Measurements from ENCODE around the gene ARL6IP4. TPM values are rescaled to one million over a fixed set of nuclear protein-coding genes. Genes with fewer than 3 reads are reported as not detected.
A peak's percentile ranks its signal among the peaks of the same experiment; 100 is the strongest.

The ARL6IP4 gene
- polyA plus RNA-seq, 3 donors = 152 to 268 (median 167) TPM

DNA sequence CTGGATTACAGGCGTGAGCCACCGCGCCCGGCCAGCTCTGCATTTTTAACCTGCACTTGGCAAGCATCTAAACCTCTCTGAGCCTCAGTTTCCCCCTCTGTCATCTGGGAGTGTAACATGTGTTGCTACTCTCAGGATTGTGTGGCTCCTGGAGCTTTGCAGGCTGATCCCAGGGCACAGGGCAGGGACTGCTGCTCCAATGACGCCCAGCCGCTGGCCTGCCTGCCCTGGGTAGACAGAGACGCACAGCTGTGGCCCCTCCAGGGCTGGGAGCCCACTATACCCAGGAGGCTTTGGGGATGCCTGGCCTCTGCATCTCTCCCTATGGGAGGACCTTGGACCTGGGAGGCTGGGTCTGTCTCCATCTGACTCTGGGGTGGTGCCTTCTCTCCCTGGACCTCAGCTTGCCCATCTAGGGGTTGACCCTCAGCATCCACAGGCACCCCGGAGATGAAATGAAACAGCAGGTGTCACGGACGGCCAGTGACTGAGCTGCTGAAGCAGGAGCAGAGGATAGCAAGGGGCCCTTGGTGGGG is 13.7 kb downstream of the ARL6IP4 start:
- no peaks in the 10 kb centered on the region for H3K36me3 ChIP-seq (replicated peaks in 1 of 2; ENCODE audit: control insufficient read depth in 1 of 2, insufficient read depth in 2 of 2, low read length in 2 of 2)
- TF ChIP-seq, protein P1, sequence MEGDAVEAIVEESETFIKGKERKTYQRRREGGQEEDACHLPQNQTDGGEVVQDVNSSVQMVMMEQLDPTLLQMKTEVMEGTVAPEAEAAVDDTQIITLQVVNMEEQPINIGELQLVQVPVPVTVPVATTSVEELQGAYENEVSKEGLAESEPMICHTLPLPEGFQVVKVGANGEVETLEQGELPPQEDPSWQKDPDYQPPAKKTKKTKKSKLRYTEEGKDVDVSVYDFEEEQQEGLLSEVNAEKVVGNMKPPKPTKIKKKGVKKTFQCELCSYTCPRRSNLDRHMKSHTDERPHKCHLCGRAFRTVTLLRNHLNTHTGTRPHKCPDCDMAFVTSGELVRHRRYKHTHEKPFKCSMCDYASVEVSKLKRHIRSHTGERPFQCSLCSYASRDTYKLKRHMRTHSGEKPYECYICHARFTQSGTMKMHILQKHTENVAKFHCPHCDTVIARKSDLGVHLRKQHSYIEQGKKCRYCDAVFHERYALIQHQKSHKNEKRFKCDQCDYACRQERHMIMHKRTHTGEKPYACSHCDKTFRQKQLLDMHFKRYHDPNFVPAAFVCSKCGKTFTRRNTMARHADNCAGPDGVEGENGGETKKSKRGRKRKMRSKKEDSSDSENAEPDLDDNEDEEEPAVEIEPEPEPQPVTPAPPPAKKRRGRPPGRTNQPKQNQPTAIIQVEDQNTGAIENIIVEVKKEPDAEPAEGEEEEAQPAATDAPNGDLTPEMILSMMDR (IDR thresholded peaks at IDR 0.05) = no peak
- H3K9me3 ChIP-seq (replicated peaks in 1 of 2; ENCODE audit: control insufficient read depth in 1 of 2, insufficient read depth in 1 of 2, low read length in 2 of 2) = no peaks in the 10 kb centered on the region
- no peaks in the 10 kb centered on the region for H4K20me1 ChIP-seq (ENCODE audit: insufficient read depth, low read length)
- H3K9ac ChIP-seq (ENCODE audit: insufficient read depth, low read length, poor library complexity, severe bottlenecking) = no peak overlapping the region
- H3K27ac Mint-ChIP-seq = no peak overlapping the region
- intact Hi-C loops (cut with micrococcal nuclease) = no loop called here
- no peaks in the 10 kb centered on the region for H3K27me3 ChIP-seq (ENCODE audit: control insufficient read depth in 2 of 2, insufficient read depth in 2 of 2, low read length in 2 of 2)
- no peak overlapping the region for H3K4me2 ChIP-seq (replicated peaks; ENCODE audit: extremely low read depth, low read length, poor library complexity, severe bottlenecking)
- H3K4me3 Mint-ChIP-seq = no peak overlapping the region
- H3K36me3 Mint-ChIP-seq = no peaks in the 10 kb centered on the region
- no peaks in the 10 kb centered on the region for H3K9me3 Mint-ChIP-seq
- H3K27ac ChIP-seq (ENCODE audit: low read depth in 1 of 2, low read length in 2 of 2) = no peak overlapping the region
- no peak overlapping the region for H3K4me3 ChIP-seq (replicated peaks in 1 of 3; ENCODE audit: low read depth in 2 of 3, low read length in 3 of 3)
- no peak for DNase-seq
- H3K4me1 Mint-ChIP-seq = no peaks in the 10 kb centered on the region
- no peak overlapping the region for H2AFZ ChIP-seq (ENCODE audit: insufficient read depth, low read depth, low read length, poor library complexity, severe bottlenecking)
- 97% methylated on average over 9 of the region's 10 CpGs for WGBS (ENCODE audit: insufficient coverage)
- peaks cover 0 to 2% (median 0%) of the 10 kb centered on the region in 3 donors for H3K27me3 Mint-ChIP-seq (ENCODE audit: low read depth in 3 of 3)
- H3K79me2 ChIP-seq (ENCODE audit: insufficient read depth, low read length) = no peaks in the 10 kb centered on the region
- no peaks in the 10 kb centered on the region for H3K4me1 ChIP-seq (ENCODE audit: control insufficient read depth in 1 of 2, insufficient read depth in 2 of 2, low read length in 2 of 2)

DNA sequence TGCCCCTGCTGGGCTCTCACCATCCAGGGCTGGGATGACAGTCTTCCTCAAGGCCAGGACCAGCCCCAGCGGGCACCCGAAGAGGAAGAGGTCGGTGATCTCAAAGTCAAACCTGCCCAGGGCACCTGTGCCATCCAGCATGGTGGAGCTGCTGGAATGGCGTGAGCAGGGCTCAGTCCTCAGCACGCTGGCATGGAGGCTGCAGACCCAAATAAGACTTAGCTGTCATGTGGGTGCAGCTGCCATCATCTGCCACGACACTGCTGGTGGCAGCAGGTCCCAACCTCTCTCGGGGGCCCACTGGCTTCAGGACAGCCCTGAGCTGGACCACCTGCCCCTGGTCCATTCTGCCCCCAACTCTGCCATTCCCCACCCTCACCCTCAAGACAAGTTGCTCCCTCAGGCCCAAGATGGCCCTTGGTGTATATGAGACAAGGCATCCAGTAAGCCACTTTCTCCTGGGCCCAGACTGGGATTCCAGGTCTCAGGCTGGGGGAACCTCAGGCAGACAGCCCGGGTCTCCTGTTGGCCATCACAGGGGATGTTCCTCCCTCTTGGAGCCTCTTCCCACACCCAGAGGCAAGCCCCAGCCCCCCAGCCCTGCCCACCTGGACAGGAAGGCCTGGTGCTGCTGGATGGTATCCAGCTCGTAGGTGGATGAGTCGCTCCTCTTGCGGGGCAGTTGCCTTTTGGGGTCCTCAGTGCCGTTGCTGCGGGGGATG is 14.5 kb downstream of the ARL6IP4 start:
- H4K20me1 ChIP-seq (ENCODE audit: insufficient read depth, low read length) = no peaks in the 10 kb centered on the region
- no peaks in the 10 kb centered on the region for H3K9me3 Mint-ChIP-seq
- 93% methylated on average over 12 of the region's 13 CpGs for WGBS (ENCODE audit: insufficient coverage)

More for the DNA sequence above, 14.5 kb downstream of the ARL6IP4 start:
- no peaks in the 10 kb centered on the region for H3K79me2 ChIP-seq (ENCODE audit: insufficient read depth, low read length)
- H3K9me3 ChIP-seq (replicated peaks in 1 of 2; ENCODE audit: control insufficient read depth in 1 of 2, insufficient read depth in 1 of 2, low read length in 2 of 2) = no peaks in the 10 kb centered on the region
- TF ChIP-seq, protein P1 (IDR thresholded peaks at IDR 0.05) = no peak
- no peak overlapping the region for H2AFZ ChIP-seq (ENCODE audit: insufficient read depth, low read depth, low read length, poor library complexity, severe bottlenecking)
- H3K4me1 ChIP-seq (ENCODE audit: control insufficient read depth in 1 of 2, insufficient read depth in 2 of 2, low read length in 2 of 2) = no peaks in the 10 kb centered on the region
- no peak overlapping the region for H3K4me2 ChIP-seq (replicated peaks; ENCODE audit: extremely low read depth, low read length, poor library complexity, severe bottlenecking)
- H3K36me3 ChIP-seq (replicated peaks in 1 of 2; ENCODE audit: control insufficient read depth in 1 of 2, insufficient read depth in 2 of 2, low read length in 2 of 2) = no peaks in the 10 kb centered on the region
- Mint-ChIP-seq H3K4me3 (no peak overlapping the region), H3K4me1 (no peaks in the 10 kb centered on the region), H3K27ac (peak overlapping the region in 1 of 7 donors; percentile 33), H3K36me3 (no peaks in the 10 kb centered on the region), H3K27me3 (ENCODE audit: low read depth in 3 of 3) (peaks cover 0 to 2% (median 2%) of the 10 kb centered on the region in 3 donors)
- no peak overlapping the region for H3K27ac ChIP-seq (ENCODE audit: low read depth in 1 of 2, low read length in 2 of 2)
- no peak for DNase-seq
- H3K9ac ChIP-seq (ENCODE audit: insufficient read depth, low read length, poor library complexity, severe bottlenecking) = no peak overlapping the region
- no peaks in the 10 kb centered on the region for H3K27me3 ChIP-seq (ENCODE audit: control insufficient read depth in 2 of 2, insufficient read depth in 2 of 2, low read length in 2 of 2)
- intact Hi-C loops (cut with micrococcal nuclease) = no loop called here
- no peak overlapping the region for H3K4me3 ChIP-seq (replicated peaks in 1 of 3; ENCODE audit: low read depth in 2 of 3, low read length in 3 of 3)

Data from CD14-positive monocyte (primary cell).